SHP77 (cell line): ENCODE data around the gene RBM17.
"Not testable (repeated sequence)": the region's sequence is repeated elsewhere in the genome, so short reads cannot be mapped to it uniquely, and the experiment has no call there.

Experiments
- DNase-seq, 2 experiments: peaks; one replicate each; lab custom pipeline; 2025; lab: John Stamatoyannopoulos, UW

RBM17 gene

DNA sequence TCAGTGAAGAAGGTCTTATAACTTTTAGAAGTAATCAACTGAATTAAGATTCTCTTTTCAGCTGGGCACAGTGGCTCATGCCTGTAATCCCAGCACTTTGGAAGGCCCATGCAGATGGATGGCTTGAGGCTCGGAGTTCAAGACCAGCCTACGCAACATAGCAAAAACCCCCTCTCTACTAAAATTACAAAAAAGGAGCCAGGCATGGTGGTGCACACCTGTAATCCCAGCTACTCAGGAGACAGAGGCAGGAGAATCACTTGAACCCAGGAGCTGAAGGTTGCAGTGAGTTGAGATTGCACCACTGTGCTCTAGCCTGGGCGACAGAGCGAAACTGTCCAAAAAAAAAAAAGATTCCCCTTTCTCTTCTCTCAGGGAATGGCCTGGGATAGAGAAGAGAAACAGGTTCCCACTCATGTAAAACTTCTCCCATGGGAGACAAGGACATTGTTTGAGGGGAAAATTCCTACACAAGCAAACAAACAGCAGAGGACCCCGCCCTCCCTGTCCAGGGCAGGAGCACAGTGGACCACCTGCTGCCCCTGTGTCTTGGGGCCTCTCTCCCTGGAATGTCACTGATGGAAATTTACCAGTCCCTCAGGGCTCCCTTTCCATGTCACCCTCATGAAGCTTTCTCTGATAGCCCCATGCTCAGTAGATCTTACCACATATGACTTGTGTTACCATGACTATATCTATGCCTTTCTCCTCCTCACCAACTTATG is 32.3 kb upstream of the RBM17 start:
- no peak for DNase-seq

DNA sequence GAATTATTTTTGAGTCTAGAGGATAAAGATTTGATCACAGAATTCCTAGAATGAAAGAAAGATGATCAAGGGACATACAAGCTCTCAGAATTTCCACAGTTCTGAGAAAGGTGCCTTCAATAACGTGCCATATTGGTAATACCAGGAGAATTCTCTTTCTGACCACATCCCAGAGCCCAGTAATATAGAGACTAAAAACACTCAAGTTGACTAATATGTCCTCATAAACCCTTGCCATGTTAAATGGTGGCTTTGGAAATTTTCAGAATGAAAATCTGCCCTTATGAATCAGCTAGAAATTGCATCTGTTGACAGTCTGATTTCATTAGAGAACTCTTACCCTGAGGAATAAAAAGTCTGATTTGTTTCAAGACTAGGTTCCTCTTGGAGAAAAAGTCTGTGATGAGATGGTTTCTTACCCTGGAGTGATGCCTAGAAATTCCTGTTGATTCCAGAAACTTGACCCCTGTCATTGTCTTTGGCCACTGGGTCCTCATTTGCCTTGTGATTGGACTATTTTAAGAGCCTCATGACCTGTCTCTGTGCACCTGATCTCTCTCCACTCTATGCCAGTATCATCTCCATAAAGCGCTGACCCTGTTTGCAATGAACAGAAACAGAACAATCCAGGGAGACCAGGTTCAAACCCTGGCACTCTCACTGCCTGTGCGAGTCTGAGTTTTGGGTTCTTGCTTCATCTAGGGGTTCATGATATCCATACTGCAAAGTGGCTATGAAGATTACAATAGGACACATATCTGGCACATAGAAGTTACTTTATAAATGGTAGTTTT is 30.0 kb upstream of the RBM17 start:
- no peak for DNase-seq

GRCh38 chr10:6059506-6059905 is 29.3 kb upstream of the RBM17 start:
- no peak for DNase-seq

DNA sequence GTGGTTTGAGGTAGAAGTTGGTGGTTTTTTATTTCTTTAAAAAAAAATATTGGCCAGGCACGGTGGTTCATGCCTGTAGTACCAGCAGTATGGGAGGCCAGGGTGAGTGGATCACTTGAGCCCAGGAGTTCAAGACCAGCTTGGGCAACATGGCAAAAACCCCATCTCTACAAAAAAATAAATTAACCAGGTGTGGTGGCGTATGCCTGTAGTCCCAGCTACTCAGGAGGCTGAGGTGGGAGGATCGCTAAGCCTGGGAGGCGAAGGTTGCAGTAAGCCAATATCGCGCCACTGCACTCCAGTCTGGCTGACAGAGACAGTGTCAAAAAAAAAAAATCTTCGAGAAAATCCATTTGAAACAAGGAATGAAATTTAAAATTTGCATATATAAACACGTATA is 27.8 kb upstream of the RBM17 start:
- no peak for DNase-seq

DNA sequence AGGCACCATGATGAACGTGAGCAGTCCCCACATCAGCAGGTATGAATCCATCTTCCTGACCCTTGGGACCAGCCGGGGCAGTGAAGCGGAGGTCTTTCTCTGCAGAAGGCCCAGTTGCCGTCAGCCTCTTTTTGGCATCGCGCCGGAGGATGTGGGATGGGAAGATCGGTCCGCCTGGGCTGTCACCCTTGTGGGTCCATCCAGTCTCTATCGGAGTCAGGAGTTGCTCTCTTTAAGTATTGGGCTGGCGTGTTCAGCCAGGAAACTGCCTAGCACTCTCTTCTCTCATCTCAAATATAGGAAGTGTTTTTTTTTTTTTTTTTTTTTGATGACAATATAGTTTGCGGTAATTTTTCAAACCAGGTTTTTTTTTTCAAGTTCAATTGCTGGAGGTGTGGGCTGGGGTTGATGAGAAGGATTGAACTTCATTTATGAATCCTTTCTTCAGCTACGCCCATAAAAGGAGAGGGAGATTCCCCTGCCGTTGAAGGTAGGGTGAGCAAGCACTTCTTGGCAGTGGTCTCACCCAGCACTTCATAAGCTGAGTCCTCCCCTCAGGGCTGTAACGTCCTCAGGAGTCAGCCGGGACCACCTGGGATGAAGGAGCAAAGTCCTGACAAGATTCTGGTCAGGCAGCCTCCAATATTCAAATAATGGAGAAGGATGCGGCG is 26.6 kb upstream of the RBM17 start, which contains the start of gene IL2RA:
Gene IL2RA, minus strand, starts transcription at position 267 of the 671 bp plus-strand sequence. Its CDS starts 216 bp downstream, at position 51.
- no peak for DNase-seq

GRCh38 chr10:6064119-6064518 is 24.7 kb upstream of the RBM17 start:
- no peak for DNase-seq

DNA sequence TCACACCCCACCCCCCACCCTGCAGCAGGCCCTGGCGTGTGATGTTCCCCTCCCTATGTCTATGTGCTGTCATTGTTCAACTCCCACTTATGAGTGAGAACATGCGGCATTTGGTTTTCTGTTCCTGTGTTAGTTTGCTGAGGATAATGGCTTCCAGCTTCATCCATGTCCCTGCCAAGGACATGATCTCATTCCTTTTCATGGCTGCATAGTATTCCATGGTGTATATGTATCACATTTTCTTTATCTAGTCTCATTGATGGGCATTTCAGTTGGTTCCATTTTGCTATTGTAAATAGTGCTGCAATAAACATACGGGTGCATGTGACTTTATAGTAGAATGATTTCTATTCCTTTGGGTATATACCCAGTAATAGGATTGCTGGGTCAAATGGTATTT is 24.1 kb upstream of the RBM17 start:
- DNase-seq: not testable (repeated sequence)

DNA sequence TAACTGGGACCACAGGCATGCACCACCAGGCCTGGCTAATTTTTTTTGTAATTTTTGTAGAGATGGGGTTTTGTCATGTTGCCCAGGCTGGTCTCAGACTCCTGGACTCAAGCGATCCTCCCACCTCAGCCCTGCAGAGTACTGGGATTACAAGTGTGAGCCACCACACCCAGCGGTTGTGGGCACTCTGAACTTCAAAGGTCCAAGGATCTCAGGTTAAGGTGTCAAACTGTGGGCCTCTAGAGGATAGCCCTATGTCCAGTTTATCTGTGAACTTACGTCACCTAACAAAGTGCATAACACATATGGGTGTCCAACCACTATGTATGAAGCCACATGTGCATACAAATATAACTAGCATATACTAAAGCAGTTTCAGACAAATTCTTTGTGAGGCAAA is 23.4 kb upstream of the RBM17 start:
- DNase-seq: no peak

- DNase-seq: no peak
Measured at GRCh38 chr10:6065835-6066234, 23.0 kb upstream of the RBM17 start.

DNA sequence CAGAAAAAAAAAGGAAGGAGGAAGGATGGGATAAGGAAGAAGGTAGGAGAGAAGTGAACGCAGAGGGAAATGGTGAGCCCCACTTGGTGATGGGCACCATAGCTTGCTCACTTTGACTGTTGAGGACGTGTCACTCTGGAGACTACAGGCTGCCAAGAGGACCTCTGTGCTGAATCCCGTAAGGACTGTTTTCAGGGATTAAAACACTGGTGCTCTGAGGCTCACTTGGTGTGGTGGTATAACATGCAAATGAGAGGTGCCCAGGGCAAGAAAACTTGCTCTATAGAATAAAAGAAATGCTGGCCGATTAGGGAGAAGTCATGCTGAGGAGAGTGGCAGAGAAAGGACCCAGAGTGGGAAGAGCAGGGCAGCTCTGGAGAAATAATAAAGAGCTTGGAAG is 21.4 kb upstream of the RBM17 start:
- no peak for DNase-seq

DNA sequence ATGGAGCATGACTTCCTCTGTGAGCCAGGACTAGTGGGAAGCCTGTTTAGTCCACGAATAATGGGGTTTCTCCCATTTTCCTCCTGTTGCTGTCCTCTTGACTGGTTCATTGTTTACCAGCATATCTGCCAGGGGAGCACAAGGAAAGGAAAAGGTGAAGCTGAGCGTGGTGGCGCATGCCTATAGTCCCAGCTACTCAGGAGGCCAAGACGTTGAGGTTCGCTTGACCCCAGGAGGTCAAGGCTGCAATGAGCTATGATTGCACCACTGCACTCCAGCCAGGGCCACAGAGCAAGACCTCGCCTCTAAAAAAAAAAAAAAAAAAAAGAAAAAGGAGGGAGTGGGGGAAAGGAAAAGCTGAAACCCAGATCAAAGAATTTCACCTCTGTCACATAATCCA is 20.8 kb upstream of the RBM17 start:
- no peak for DNase-seq

GRCh38 chr10:6068422-6068821 is 20.4 kb upstream of the RBM17 start:
- no peak for DNase-seq

GRCh38 chr10:6069081-6069931 is 19.5 kb upstream of the RBM17 start:
- no peak for DNase-seq

- no peak for DNase-seq
Measured at GRCh38 chr10:6070660-6071059, 18.2 kb upstream of the RBM17 start.

DNA sequence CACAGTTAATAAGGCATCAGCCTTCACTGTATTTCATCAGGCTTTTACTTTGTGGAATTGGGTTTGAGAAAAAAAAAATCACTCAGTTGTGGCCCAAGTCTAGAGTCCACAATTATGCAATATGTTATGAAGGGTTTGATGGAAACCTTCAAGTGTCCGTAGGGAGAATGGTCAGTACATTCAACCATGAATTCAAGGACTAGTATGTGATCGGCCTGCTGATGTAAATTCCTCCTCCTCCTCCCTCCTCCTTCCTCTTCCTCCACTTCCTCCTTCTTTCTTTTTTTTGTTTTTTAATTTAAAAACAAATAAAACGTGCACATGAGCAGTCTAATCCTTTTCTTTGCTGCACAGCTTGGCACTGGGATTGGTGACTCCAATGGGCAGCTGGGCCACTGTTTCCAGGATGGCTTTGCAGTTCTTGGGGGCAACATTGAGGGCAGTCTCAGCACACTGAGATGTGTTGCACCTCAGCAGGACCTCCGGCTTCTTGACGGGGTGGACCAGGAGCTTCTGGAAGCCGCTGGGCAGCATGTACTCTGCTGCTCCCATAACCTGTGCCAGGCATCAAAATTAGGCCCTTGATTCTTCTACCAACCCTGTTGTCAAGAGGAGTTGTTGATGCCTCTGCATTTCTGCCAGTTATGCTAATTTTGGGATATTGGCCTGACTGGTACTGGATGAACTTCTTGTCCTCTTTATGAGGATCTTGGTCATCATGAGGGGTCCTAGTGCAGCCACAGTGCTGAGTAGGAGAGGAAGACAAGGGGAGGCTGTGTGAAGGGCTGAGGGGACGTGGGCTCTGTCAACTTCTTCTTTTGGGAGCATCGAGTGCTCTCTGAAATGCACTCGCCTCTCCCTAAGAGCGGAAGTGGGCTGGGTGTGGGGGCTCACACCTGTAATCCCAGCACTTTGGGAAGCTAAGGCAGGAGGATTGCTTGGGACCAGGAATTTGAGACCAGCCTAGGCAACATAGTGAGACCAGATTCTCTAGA is 17.4 kb upstream of the RBM17 start:
- no peak for DNase-seq

DNA sequence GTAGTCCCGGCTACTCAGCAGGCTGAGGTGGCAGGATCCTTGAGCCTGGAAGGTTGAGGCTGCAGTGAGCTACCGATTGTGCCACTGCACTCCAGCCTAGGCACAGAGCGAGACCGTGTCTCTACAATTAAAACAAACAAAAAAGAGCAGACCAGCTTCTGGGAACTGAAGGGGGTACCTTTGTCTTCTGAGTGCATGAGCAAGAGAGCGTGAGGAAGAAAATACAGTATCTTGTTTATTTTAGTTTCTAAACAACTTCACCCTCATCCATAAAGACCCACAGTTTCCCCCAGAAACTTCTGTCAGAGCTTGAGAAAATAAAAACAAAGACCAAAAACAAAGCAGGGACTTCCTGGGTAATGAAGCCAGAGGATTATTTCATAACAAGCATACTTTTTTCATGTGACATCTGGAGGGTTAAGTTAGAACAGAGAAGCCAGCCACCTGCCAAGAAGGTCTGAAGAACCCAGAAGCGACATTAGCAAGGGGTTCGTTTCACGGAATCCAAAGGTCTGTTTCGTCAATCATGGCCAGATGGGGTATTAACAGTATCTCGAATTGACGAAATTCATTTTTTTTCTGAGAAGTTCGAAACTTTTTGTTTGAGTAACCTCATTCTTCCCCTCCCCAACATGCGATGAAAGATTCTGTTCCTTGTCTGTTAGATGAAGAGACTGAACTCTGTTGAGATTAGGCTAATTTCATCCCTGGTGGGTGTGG is 16.5 kb upstream of the RBM17 start:
- no peak for DNase-seq

- DNase-seq: no peak
Measured at GRCh38 chr10:6074489-6075301, 14.1 kb upstream of the RBM17 start.

DNA sequence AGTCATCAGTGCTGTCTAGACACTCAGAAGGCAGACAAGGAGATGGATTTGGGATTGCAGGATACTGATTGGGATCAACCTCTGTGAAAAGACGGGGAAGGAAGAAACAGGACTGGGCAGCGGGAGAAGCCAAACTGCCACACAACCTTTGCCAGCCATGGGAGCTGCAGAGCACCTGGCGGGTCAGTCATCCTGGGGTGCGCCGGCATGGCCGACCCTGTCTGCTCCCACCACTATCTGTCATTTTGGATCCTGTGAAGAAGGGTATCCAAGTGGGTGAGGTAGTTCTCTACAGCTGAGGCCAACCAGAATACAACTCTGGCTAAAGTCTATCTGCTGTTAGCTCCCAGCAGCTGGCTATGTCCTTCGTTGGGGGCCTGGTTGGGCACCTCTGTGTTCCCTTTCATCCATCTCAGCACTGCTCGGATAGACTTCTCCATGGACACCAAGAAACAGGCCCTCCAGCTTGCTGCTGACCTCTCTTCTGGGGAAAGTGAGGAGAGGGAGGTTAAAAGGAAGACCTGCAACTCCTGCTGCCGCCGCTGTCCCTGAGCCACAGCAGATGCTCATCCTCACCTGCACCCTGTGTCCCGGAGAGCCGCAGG is 11.7 kb upstream of the RBM17 start:
- DNase-seq: no peak

- no peak for DNase-seq
Measured at GRCh38 chr10:6079044-6079443, 9.8 kb upstream of the RBM17 start.
